ENCODE results near the gene NR6A1. TPM values are rescaled to one million over a fixed set of nuclear protein-coding genes. Genes with fewer than 3 reads are reported as not detected.

Gene NR6A1
- total RNA-seq, 1 experiment from 2014 or later = 99.3 TPM

GRCh38 chr9:124789531-124789930, 18.4 kb upstream of the NR6A1 start:
- Mint-ChIP-seq H3K27ac (no peak overlapping the region; a peak in 1 of 7 replicates), H3K36me3 (ENCODE audit: insufficient read depth in 1 of 3, low read depth in 3 of 3) (no peaks in the 10 kb centered on the region; a peak in 1 of 7 replicates), H3K27me3 (ENCODE audit: low read depth) (no peaks in the 10 kb centered on the region), H3K9me3 (no peaks in the 10 kb centered on the region), H3K4me3 (no peak overlapping the region), H3K4me1 (peaks cover 2 to 11% of the 10 kb centered on the region in 2 experiments)
- Histone ChIP-seq H2BK15ac (ENCODE audit: low read depth, low read length) (no peak overlapping the region), H3K9me3 (ENCODE audit: control insufficient read depth, low read depth, low read length) (no peaks in the 10 kb centered on the region), H3K27me3 (ENCODE audit: insufficient read depth, low read length) (no peaks in the 10 kb centered on the region), H4K8ac (replicated peaks; ENCODE audit: insufficient read length, low read depth, low read length) (no peak overlapping the region), H3K9ac (ENCODE audit: extremely low read depth, insufficient read length, low read length) (no peak overlapping the region), H3K23me2 (ENCODE audit: insufficient read length, low read depth, low read length, poor library complexity, severe bottlenecking) (no peaks in the 10 kb centered on the region), H3K23ac (ENCODE audit: insufficient read length, low read depth, low read length) (no peak overlapping the region), H4K20me1 (ENCODE audit: control insufficient read depth, insufficient read depth, insufficient read length) (no peaks in the 10 kb centered on the region), H3K4ac (ENCODE audit: low read depth, low read length) (no peak overlapping the region), H2BK20ac (ENCODE audit: low read depth, low read length, poor library complexity, severe bottlenecking) (no peak overlapping the region), H2BK120ac (ENCODE audit: low read depth, low read length, poor library complexity, severe bottlenecking) (no peak overlapping the region), H2BK12ac (ENCODE audit: insufficient read length, low read depth, low read length) (no peak overlapping the region), H3K56ac (ENCODE audit: insufficient read length, low read depth, low read length) (peak overlapping the region; percentile 85), H3K79me2 (ENCODE audit: insufficient read depth, low read length) (no peaks in the 10 kb centered on the region), H2AK5ac (ENCODE audit: insufficient read length, low read length) (no peak overlapping the region), H2BK5ac (ENCODE audit: insufficient read length, low read length) (no peak overlapping the region), H3K4me1 (ENCODE audit: insufficient read depth, low read length) (no peaks in the 10 kb centered on the region), H3K4me2 (ENCODE audit: insufficient read depth, insufficient read length, low read length) (no peak overlapping the region), H3K14ac (ENCODE audit: insufficient read depth, low read length) (no peak overlapping the region), H4K91ac (ENCODE audit: insufficient read length, low read depth, low read length) (no peak overlapping the region), H3K18ac (ENCODE audit: insufficient read length, low read depth, low read length) (no peak overlapping the region), H3K79me1 (ENCODE audit: insufficient read depth, low read depth, low read length, poor library complexity, severe bottlenecking) (no peaks in the 10 kb centered on the region), H3T11ph (ENCODE audit: low read length) (no peak overlapping the region), H2AFZ (ENCODE audit: low read length) (no peak overlapping the region), H4K5ac (ENCODE audit: insufficient read length, low read depth, low read length) (no peak overlapping the region), H3K27ac (ENCODE audit: insufficient read length, low read depth, low read length) (no peak overlapping the region)
- DNase-seq = no peak
- TF ChIP-seq, protein P1, sequence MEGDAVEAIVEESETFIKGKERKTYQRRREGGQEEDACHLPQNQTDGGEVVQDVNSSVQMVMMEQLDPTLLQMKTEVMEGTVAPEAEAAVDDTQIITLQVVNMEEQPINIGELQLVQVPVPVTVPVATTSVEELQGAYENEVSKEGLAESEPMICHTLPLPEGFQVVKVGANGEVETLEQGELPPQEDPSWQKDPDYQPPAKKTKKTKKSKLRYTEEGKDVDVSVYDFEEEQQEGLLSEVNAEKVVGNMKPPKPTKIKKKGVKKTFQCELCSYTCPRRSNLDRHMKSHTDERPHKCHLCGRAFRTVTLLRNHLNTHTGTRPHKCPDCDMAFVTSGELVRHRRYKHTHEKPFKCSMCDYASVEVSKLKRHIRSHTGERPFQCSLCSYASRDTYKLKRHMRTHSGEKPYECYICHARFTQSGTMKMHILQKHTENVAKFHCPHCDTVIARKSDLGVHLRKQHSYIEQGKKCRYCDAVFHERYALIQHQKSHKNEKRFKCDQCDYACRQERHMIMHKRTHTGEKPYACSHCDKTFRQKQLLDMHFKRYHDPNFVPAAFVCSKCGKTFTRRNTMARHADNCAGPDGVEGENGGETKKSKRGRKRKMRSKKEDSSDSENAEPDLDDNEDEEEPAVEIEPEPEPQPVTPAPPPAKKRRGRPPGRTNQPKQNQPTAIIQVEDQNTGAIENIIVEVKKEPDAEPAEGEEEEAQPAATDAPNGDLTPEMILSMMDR (conservative IDR thresholded peaks at IDR 0.05) = no peak
- WGBS (ENCODE audit: extremely low coverage, insufficient read length, low lambda C conversion rate) = no CpG with 5 or more reads among the region's 2 CpGs

All from H9 (cell line).